Small intestine (tissue), 7 donors: Measurements from ENCODE around the gene CYB5B. TPM values are rescaled to one million over a fixed set of nuclear protein-coding genes. Genes with fewer than 3 reads are reported as not detected.
A peak's percentile ranks its signal among the peaks of the same experiment; 100 is the strongest.

ENCODE experiments used
- DNase-seq, 2 donors: peaks; one replicate each; pipeline versions ENCODE4 v3.0.0 to v3.0.0-alpha.2; 2013
- FAIRE-seq: peaks from 2 replicates; lab custom pipeline; 2012; peaks lifted over from hg19 to GRCh38; lab: Jason Lieb, UNC
- H3K27ac ChIP-seq, 3 donors: one replicate each; pipeline ENCODE4 v1.5.1; 2013; ENCODE audit warnings: low read length in 2 of 3, mild to moderate bottlenecking in 2 of 3, control low read depth in 1 of 3, inconsistent platforms in 1 of 3, low read depth in 1 of 3, moderate library complexity in 1 of 3
- H3K27me3 ChIP-seq, 3 donors: one replicate each; pipeline ENCODE4 v1.6.1; 2013; ENCODE audit warnings: low read length in 3 of 3, inconsistent platforms in 1 of 3; ENCODE audit not compliant: control insufficient read depth in 3 of 3, insufficient read depth in 3 of 3
- H3K36me3 ChIP-seq, 3 donors: one replicate each; pipeline ENCODE4 v1.6.1; 2013; ENCODE audit warnings: low read length in 3 of 3, inconsistent platforms in 1 of 3, low read depth in 1 of 3, mild to moderate bottlenecking in 1 of 3, moderate library complexity in 1 of 3; ENCODE audit not compliant: control insufficient read depth in 3 of 3, insufficient read depth in 2 of 3
- H3K4me1 ChIP-seq, 3 donors: one replicate each; pipeline ENCODE4 v1.6.1; 2013; ENCODE audit warnings: low read length in 2 of 3, inconsistent platforms in 1 of 3, low read depth in 1 of 3, mild to moderate bottlenecking in 1 of 3, moderate library complexity in 1 of 3; ENCODE audit not compliant: control insufficient read depth in 3 of 3, insufficient read depth in 2 of 3
- H3K4me3 ChIP-seq, 3 donors: one replicate each; pipeline ENCODE4 v1.5.1; 2013; ENCODE audit warnings: low read length in 3 of 3, control low read depth in 1 of 3, inconsistent platforms in 1 of 3, low read depth in 1 of 3, mild to moderate bottlenecking in 1 of 3, moderate library complexity in 1 of 3
- H3K9me3 ChIP-seq, 2 donors: one replicate each; pipeline ENCODE4 v1.6.1; 2013; ENCODE audit warnings: low read depth in 1 of 2, low read length in 1 of 2; ENCODE audit not compliant: control insufficient read depth in 2 of 2, insufficient read depth in 1 of 2
- WGBS, 3 donors: extraction: QIAGEN DNeasy Blood & Tissue Kit; methylation state at CpG; one replicate each; pipeline ENCODE4 v1.1.7; 2013; 5-methylcytosine and 5-hydroxymethylcytosine counted together
- polyA plus RNA-seq, 4 donors: library from polyadenylated mRNA; stranded (reverse) in 3 of 4; unstranded in 1 of 4; fragments of 200-250 nt in 3 of 4; fragments of 120-200 nt in 1 of 4; gene quantifications; one replicate each; pipeline versions ENCODE4 v1.2.1 to v1.2.3, GENCODE V29; 2013
- donor health status: healthy with polysubstance abuse.
- donor health status: control.
- donor health status: control.
- donor health status: Bipolar disorder and iron deficiency.
- donor health status: healthy.

CYB5B gene
- polyA plus RNA-seq, 4 donors, result 85.4 to 102 (median 93.9) TPM

GRCh38 chr16:69404275-69404805 is 20.1 kb upstream of the CYB5B start:
- 9 to 29% (median 15%) methylated on average over 4 of the region's 4 CpGs for WGBS, 3 donors
- H3K27ac ChIP-seq, result peak overlapping the region; percentile 4 to 71 (median 39)
- FAIRE-seq, result no peak
- no peaks in the 10 kb centered on the region for H3K9me3 ChIP-seq
- peak; percentile 76 to 79 for DNase-seq
- H3K27me3 ChIP-seq, result no peaks in the 10 kb centered on the region
- H3K36me3 ChIP-seq, result no peaks in the 10 kb centered on the region
- H3K4me3 ChIP-seq, result no peak overlapping the region
- H3K4me1 ChIP-seq, result peaks cover 5 to 16% (median 6%) of the 10 kb centered on the region in 3 donors

GRCh38 chr16:69405326-69405725 is 19.1 kb upstream of the CYB5B start:
- Histone ChIP-seq H3K27me3 (no peaks in the 10 kb centered on the region), H3K36me3 (no peaks in the 10 kb centered on the region), H3K9me3 (no peaks in the 10 kb centered on the region), H3K27ac (peak overlapping the region in 1 of 3 donors; percentile 27), H3K4me1 (peaks cover 5 to 16% (median 6%) of the 10 kb centered on the region in 3 donors), H3K4me3 (no peak overlapping the region)
- DNase-seq (no peak), FAIRE-seq (no peak)
- WGBS, 3 donors, result 81 to 95% (median 93%) methylated on average over 2 of the region's 2 CpGs

DNA sequence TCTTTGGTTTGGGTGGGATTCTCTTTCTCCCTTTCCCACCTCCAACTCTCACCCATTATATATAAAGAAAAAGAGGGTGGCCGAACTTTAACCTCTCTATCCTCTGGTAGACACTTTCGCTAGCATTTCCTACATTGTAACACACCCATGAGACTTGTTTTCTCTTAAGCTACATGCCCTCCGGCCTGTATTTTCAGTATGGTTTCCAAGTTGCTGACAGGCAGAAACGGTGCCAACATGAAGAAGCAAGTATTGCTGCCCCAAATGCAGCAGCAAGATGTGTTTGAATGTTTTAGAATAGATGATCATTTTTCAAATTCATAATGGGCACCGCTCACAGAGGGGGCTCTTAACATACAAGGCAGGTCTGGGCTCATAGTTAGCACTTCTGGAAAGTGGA is 18.7 kb upstream of the CYB5B start:
- no peaks in the 10 kb centered on the region for H3K36me3 ChIP-seq
- H3K4me1 ChIP-seq, result peaks cover 5 to 16% (median 6%) of the 10 kb centered on the region in 3 donors
- H3K9me3 ChIP-seq, result no peaks in the 10 kb centered on the region
- 50 to 71% (median 58%) methylated on average over 5 of the region's 5 CpGs for WGBS, 3 donors
- H3K4me3 ChIP-seq, result no peak overlapping the region
- H3K27me3 ChIP-seq, result no peaks in the 10 kb centered on the region
- H3K27ac ChIP-seq, result no peak overlapping the region
- FAIRE-seq (no peak), DNase-seq (no peak)

DNA sequence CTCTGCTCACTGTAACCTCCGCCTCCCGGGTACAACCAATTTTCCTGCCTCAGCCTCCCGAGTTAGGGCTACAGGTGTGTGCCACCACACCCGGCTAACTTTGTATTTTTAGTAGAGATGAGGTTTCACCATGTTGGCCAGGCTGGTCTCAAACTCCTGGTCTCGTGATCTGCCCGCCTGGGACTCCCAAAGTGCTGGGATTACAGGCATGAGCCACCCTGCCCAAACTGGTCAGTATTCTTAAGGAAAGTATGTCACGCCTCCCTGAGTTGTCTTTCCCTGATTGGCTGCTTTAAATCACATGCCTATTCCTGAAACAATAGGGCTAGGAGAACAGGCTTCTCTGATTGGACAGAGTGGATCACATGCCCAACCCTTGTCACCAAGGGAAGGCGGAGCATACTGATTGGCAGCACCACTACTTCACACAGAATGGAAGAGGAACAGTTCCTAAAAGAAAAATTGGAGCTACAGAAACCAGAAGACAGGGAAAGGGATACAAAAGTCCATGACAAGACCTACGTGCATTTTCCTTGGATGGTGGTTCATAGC is 17.6 kb upstream of the CYB5B start:
- 92 to 97% (median 96%) methylated on average over 9 of the region's 9 CpGs for WGBS, 3 donors
- Histone ChIP-seq H3K4me1 (peaks cover 5 to 16% (median 6%) of the 10 kb centered on the region in 3 donors), H3K4me3 (no peak overlapping the region), H3K9me3 (no peaks in the 10 kb centered on the region), H3K27ac (no peak overlapping the region), H3K36me3 (no peaks in the 10 kb centered on the region), H3K27me3 (no peaks in the 10 kb centered on the region)
- FAIRE-seq (no peak), DNase-seq (no peak)

GRCh38 chr16:69407702-69408323 is 16.6 kb upstream of the CYB5B start:
- Histone ChIP-seq H3K4me1 (peaks cover 5 to 16% (median 6%) of the 10 kb centered on the region in 3 donors), H3K4me3 (no peak overlapping the region), H3K27ac (no peak overlapping the region), H3K36me3 (no peaks in the 10 kb centered on the region), H3K27me3 (no peaks in the 10 kb centered on the region), H3K9me3 (no peaks in the 10 kb centered on the region)
- 88 to 96% (median 89%) methylated on average over 7 of the region's 7 CpGs for WGBS, 3 donors
- FAIRE-seq (no peak), DNase-seq (no peak)

GRCh38 chr16:69408475-69408874 is 15.9 kb upstream of the CYB5B start:
- Histone ChIP-seq H3K4me3 (no peak overlapping the region), H3K27ac (peak overlapping the region in 1 of 3 donors; percentile 9), H3K27me3 (no peaks in the 10 kb centered on the region), H3K9me3 (no peaks in the 10 kb centered on the region), H3K4me1 (peaks cover 5 to 16% (median 6%) of the 10 kb centered on the region in 3 donors), H3K36me3 (no peaks in the 10 kb centered on the region)
- DNase-seq, result peak; percentile 83 to 85
- FAIRE-seq, result no peak
- 21 to 50% (median 38%) methylated on average over 6 of the region's 6 CpGs for WGBS, 3 donors

DNA sequence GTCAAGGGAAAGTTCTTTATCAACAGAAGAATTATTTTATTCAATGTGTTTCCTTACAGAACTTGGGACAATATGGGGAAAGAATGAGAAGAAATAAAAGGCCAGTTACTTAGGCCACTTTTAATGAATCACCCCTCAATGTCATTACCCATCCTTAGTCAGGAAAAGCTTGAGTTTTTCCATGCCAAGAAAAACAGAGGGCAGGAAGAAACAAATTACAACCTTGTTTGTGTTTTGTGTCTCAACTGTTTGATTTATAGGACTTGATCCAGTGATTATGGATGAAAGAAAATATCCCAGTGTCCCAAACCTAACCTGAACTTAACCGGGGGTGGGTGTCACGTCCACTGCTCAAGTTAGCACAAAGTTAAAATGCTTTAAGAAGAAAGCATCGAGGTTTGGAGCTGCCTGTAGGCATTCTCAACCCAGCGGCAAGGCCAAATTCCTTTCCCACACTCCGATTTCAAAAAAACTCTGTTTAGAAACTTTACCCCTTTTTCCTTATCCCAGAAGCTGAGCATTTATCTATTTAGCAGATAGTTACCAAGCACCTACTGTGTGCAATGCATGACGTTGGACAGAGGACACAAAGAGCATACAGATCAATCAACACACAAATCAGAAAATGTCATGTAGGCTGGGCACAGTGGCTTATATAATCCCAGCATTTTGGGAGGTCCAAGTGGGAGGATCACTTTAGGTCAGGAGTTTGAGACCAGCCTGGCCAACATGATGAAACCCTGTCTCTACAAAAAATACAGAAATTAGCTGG is 14.0 kb upstream of the CYB5B start:
- Histone ChIP-seq H3K27me3 (no peaks in the 10 kb centered on the region), H3K36me3 (no peaks in the 10 kb centered on the region), H3K4me1 (peaks cover 0 to 2% (median 1%) of the 10 kb centered on the region in 3 donors), H3K4me3 (no peak overlapping the region), H3K9me3 (no peaks in the 10 kb centered on the region), H3K27ac (no peak overlapping the region)
- WGBS, 3 donors, result 56 to 76% (median 67%) methylated on average over 6 of the region's 6 CpGs
- DNase-seq, result no peak
- FAIRE-seq, result no peak
